Activated naive CD4-positive, alpha-beta T cell treated with anti-CD3 and anti-CD28 coated beads, Interleukin-2, amount 10 ng/mL, durations not matched to agents 7 days and 5 days (primary cell): ENCODE results near the gene RASSF8.
A peak's percentile ranks its signal among the peaks of the same experiment; 100 is the strongest.

Experiments used
- CTCF ChIA-PET: fragments of 350-600 bp; sonication (Branson Sonifier 250); formaldehyde crosslinking; loops from one replicate; lab custom pipeline; 2021; ENCODE audit warnings: antibody characterized with exemption; lab: Charles Lee
- DNase-seq: peaks from one replicate; pipeline ENCODE4 v3.0.0-alpha.2; 2020
- H3K27ac Mint-ChIP-seq: one replicate; pipeline ENCODE4 v1.8.0; 2021; ENCODE audit warnings: mild to moderate bottlenecking, moderate library complexity, mixed read lengths
- H3K27me3 Mint-ChIP-seq: one replicate; pipeline ENCODE4 v1.8.0; 2021; ENCODE audit warnings: mild to moderate bottlenecking, mixed read lengths
- H3K36me3 Mint-ChIP-seq: one replicate; pipeline ENCODE4 v1.8.0; 2021; ENCODE audit warnings: mixed read lengths
- H3K4me1 Mint-ChIP-seq: one replicate; pipeline ENCODE4 v1.8.0; 2021; ENCODE audit warnings: mixed read lengths
- H3K4me3 Mint-ChIP-seq: one replicate; pipeline ENCODE4 v1.8.0; 2021; ENCODE audit warnings: mild to moderate bottlenecking, moderate library complexity, mixed read lengths
- H3K9me3 Mint-ChIP-seq: one replicate; pipeline ENCODE4 v1.8.0; 2021; ENCODE audit warnings: mixed read lengths

The RASSF8 gene

DNA sequence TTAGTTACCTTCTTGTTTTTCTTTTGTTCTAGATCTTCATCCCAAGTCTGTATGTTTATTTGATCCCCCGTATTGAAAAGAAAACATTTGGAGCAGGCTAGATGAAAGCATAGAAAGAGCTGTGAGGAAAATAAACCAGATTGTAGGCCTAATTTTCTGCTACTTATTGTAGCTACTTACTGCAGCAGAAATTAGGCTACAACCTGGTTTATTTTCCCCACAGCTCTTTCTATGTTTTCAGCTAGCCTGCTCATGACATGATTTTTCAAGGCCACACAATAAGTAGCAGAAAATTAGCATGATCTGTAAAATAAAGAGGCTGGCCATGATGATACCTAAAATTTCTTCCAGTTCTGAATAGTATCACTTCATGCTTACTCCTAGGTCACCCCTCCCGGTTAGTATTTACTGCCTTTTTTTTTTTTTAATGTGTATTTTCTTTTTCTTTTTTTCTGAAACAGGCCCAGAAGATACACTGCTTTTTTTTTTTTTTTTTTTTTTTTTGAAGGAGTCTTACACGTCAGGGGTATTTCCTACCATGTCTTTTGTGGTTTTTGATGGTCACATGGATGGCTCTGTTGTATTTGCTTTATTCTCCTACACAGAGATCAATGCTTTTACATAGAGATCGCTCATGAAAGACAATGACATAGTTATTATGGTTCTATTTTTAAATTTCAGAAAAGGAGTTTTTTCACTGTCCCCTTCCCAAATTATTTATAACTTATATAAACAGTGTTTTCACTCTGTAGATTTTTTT lies 134.0 kb downstream of the RASSF8 start:
- no peak overlapping the region for H3K27ac Mint-ChIP-seq
- CTCF ChIA-PET = no interaction called here
- H3K4me3 Mint-ChIP-seq = no peak overlapping the region
- no peaks in the 10 kb centered on the region for H3K36me3 Mint-ChIP-seq
- no peaks in the 10 kb centered on the region for H3K9me3 Mint-ChIP-seq
- no peak for DNase-seq
- peaks cover 3% of the 10 kb centered on the region for H3K4me1 Mint-ChIP-seq
- peaks cover 7% of the 10 kb centered on the region for H3K27me3 Mint-ChIP-seq

DNA sequence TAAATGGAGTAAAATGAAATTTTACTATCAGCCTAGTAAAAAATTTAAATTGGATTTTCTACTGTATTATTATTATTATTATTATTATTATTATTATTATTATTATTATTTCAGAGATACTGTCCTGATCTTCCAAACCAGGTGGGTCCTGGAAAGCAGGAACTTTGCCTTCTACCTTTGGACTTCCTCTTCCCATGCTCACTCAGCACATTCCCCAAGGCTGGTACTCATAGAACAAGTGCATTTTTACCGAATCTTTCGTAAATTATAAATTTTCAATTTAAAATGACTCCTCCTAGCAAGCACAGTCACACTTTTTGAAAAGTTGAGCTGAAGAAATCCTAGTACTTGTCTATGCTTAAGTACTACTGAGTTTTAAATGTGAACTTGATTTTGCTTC lies 136.7 kb downstream of the RASSF8 start:
- Mint-ChIP-seq H3K9me3 (no peaks in the 10 kb centered on the region), H3K4me1 (peaks cover 3% of the 10 kb centered on the region), H3K27me3 (peaks cover 11% of the 10 kb centered on the region), H3K4me3 (no peak overlapping the region), H3K36me3 (no peaks in the 10 kb centered on the region), H3K27ac (no peak overlapping the region)
- CTCF ChIA-PET = interaction anchor here (0.9 kb wide), 1 partner anchor 24 kb away, joined by 4 read pairs; no protein-coding TSS in a partner anchor
- no peak for DNase-seq

DNA sequence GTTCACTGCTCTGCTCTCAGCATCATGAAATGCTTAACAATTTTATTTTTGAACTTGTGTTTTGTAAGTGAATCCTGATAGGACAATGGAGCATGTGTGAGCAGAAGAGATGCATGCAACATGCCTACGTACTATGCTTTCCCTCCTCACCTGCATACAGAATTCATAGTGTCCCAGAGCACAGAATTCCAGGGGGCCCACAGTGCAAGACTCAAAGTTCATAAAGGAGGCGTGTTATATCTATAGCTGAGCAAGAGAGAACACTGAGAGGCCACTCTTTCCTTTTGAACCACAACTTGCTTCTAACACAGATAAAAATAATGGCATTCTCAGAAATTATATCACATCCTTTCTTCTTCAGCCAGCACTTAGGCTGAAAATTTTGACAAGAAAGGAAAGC lies 137.6 kb downstream of the RASSF8 start:
- no peak overlapping the region for H3K4me3 Mint-ChIP-seq
- H3K4me1 Mint-ChIP-seq = peaks cover 3% of the 10 kb centered on the region
- no peaks in the 10 kb centered on the region for H3K9me3 Mint-ChIP-seq
- H3K27me3 Mint-ChIP-seq = peaks cover 11% of the 10 kb centered on the region
- H3K36me3 Mint-ChIP-seq = no peaks in the 10 kb centered on the region
- no peak overlapping the region for H3K27ac Mint-ChIP-seq
- DNase-seq = no peak
- CTCF ChIA-PET = interaction anchor here (1.3 kb wide), 1 partner anchor 16 kb away, joined by 3 read pairs; no protein-coding TSS in a partner anchor

DNA sequence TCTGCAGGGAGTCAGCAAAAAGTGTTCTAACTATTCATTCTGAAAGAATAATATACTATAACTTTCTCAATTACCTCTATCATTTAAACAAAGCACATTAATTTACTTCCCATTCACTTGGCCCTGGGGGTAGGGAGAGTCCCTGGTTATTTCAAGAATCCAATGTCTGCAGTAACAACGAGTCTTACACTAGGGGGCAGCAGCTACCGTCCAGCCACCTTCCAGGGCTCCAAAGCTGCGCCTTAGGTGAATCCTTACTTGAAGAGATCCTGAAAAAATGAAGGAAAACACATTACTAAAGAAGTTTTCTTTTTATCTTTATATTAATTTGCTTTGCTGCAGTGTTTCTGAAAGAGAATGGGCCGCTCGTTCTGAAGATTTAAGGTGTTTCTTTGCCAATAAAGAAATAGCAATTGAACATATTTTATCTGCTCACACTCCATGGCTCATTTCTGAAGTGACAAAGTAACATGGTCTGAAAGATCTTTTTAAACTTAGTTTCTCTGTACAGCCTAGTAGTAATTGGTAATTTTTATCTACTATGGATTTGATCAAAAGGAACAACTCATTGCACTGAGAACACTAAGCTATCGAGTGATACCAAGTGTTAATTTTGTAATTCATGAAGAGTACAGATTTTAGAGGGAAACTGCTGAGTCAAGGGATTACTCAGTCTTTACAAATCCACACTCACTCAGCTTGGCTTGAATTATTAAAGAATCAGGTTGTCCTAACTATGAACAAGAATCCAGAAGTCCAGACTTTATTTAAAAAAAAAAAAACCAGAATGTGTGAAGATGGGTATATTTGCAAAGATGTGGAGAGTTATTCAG lies 138.8 kb downstream of the RASSF8 start:
- Mint-ChIP-seq H3K4me1 (peaks cover 3% of the 10 kb centered on the region), H3K27ac (no peak overlapping the region), H3K9me3 (no peaks in the 10 kb centered on the region), H3K36me3 (no peaks in the 10 kb centered on the region), H3K4me3 (no peak overlapping the region), H3K27me3 (peaks cover 8% of the 10 kb centered on the region)
- CTCF ChIA-PET = interaction anchor here (0.9 to 1.5 kb wide), 12 partner anchors 14 to 748 kb away, joined by 3 to 9 read pairs (median 3); no protein-coding TSS in a partner anchor
- peak; percentile 62 for DNase-seq

DNA sequence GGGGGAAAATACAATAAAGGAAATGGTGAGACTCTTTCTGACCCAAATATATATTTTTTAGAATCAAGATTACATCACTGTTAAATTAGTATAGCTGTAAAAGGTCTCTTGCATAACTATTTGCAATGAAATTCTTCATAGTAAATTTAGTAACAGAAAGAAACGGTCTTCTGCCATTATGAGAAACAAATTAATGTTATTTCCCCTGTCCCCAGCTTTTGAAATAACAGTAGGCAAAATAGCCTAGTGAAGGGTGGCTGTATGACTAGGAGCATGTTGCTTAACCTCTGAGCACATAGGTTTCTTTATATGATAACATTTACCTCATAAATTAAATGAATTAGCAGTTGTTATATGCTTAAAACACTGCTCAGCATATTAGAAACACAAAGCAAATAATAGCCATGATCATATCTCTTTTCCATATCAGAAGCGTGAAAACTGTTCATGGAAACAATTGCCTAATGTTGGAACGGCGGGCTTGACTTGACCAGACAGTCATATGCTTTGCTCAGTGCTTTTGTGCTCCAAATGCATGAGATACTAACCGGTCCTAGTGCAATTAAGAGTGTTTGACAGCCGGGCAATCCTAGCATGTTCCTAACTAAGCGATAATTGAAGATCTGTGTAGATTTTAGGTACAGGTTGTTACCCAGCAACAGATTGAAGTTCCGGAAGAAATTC lies 142.3 kb downstream of the RASSF8 start:
- no peaks in the 10 kb centered on the region for H3K9me3 Mint-ChIP-seq
- H3K27ac Mint-ChIP-seq = no peak overlapping the region
- no peak overlapping the region for H3K4me3 Mint-ChIP-seq
- CTCF ChIA-PET = interaction anchor here (1.0 kb wide), 1 partner anchor 601 kb away, joined by 3 read pairs; no protein-coding TSS in a partner anchor
- peaks cover 8% of the 10 kb centered on the region for H3K27me3 Mint-ChIP-seq
- H3K36me3 Mint-ChIP-seq = no peaks in the 10 kb centered on the region
- no peak for DNase-seq
- H3K4me1 Mint-ChIP-seq = no peaks in the 10 kb centered on the region

DNA sequence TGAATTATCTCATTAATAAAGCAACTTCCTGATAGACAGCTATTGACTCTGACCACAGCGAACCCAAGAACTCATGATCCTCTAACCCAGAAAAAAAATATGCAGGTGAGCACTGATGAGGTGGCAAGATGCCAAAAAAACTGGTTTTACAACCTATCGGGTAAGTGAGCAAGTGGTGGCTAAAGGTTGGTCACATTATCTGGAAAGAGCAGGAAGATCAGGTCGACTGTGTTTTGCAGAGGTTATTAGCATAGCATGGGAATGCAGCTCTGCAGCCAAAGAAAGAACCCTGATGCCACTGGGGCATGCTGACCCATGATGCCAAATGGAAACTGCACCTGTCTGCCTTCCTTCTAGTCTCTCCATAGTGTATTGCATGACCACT lies 142.9 kb downstream of the RASSF8 start:
- H3K4me1 Mint-ChIP-seq = no peaks in the 10 kb centered on the region
- no peaks in the 10 kb centered on the region for H3K36me3 Mint-ChIP-seq
- CTCF ChIA-PET = interaction anchor here (1.7 kb wide), 1 partner anchor 551 kb away, joined by 4 read pairs; no protein-coding TSS in a partner anchor
- DNase-seq = no peak
- H3K4me3 Mint-ChIP-seq = no peak overlapping the region
- peaks cover 9% of the 10 kb centered on the region for H3K27me3 Mint-ChIP-seq
- no peaks in the 10 kb centered on the region for H3K9me3 Mint-ChIP-seq
- no peak overlapping the region for H3K27ac Mint-ChIP-seq

DNA sequence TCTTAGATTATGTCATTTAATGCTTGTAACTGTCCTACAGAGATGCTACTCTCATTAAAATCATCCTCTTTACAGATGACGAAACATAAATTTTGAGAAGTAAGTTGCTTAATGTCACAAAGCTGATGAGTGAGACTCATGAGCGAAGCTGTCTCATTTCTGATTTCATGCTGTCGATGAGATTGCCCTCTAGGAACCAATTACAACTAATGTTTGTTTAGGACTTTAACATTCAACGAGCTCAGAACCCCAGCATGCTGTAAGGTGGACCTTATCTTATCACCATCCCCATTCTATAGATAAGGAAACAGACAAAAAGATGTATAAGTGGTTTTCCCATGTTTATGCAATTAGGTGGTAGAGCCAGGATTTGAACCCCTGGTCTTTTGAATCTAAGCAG lies 143.3 kb downstream of the RASSF8 start:
- Mint-ChIP-seq H3K9me3 (no peaks in the 10 kb centered on the region), H3K4me3 (no peak overlapping the region), H3K4me1 (no peaks in the 10 kb centered on the region), H3K36me3 (no peaks in the 10 kb centered on the region), H3K27me3 (peaks cover 12% of the 10 kb centered on the region), H3K27ac (no peak overlapping the region)
- CTCF ChIA-PET = interaction anchor here (1.1 to 1.7 kb wide), 2 partner anchors 18 to 551 kb away, joined by 3 to 4 read pairs; no protein-coding TSS in a partner anchor
- DNase-seq = no peak

DNA sequence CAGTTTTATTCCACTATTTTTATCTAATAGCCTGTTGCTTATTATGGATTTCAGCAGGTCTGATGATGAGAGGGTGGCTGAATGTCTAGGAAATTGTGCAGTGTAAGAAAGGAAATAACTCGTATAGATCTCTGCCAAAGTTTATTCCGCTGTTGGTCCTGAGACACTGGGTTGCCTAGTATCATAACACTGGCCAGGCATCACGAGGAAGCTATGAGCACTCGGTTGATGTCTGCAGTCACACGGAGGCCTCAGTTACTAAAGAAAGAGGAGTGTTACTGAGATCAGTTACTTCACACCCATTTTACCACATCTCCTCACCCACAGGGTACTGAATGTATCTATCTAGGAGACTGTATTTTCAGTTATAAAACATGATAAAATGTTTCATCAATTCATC lies 144.5 kb downstream of the RASSF8 start:
- CTCF ChIA-PET = interaction anchor here (1.1 to 1.7 kb wide), 2 partner anchors 17 to 549 kb away, joined by 3 to 4 read pairs; no protein-coding TSS in a partner anchor
- H3K27me3 Mint-ChIP-seq = peaks cover 8% of the 10 kb centered on the region
- H3K4me3 Mint-ChIP-seq = no peak overlapping the region

DNA sequence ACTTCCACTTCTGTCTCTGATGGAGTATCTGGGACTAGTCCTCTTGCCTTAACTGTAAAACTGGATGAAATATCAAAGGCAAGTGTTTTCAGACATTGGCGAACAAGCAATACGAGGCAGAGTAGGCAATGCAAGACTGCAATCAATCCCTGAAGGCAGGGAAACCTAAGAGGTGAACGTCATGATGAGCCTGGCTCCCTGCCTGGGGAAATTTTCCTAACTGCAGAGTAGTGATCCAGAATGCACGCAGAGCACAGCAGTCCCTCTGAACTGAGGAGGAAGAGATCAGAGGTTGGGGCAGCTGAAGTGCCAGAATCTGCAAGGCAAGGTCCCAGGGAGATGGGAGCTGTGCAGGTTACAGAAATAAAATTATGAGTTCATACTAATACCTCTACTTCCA lies 147.9 kb downstream of the RASSF8 start:
- H3K27ac Mint-ChIP-seq = no peak overlapping the region
- no peaks in the 10 kb centered on the region for H3K9me3 Mint-ChIP-seq
- no peaks in the 10 kb centered on the region for H3K4me1 Mint-ChIP-seq
- H3K4me3 Mint-ChIP-seq = no peak overlapping the region
- H3K27me3 Mint-ChIP-seq = peaks cover 31% of the 10 kb centered on the region
- CTCF ChIA-PET = no interaction called here
- DNase-seq = no peak
- no peaks in the 10 kb centered on the region for H3K36me3 Mint-ChIP-seq

More for the DNA sequence above, 144.5 kb downstream of the RASSF8 start:
- DNase-seq = no peak
- Mint-ChIP-seq H3K36me3 (no peaks in the 10 kb centered on the region), H3K4me1 (no peaks in the 10 kb centered on the region), H3K9me3 (no peaks in the 10 kb centered on the region), H3K27ac (no peak overlapping the region)

DNA sequence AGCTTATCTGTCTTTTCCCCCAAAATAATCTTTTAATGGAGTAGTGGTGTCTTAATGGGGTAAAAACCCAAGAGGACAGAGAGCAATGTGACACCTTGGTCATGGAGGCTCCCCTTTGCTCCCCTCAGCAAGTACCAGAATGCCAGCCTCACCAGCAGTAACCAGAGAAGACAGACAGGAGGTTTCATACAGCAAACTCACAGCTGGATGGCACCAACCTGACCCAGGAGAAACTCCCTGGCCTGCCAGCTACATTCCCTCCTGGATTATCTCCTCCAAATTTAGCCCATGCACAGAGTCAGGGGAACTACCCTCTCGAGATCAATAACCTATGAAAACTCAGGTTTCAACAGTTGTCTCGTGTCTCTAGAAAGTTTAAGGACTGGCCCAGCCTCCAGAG lies 150.4 kb downstream of the RASSF8 start:
- H3K9me3 Mint-ChIP-seq = no peaks in the 10 kb centered on the region
- DNase-seq = no peak
- H3K27ac Mint-ChIP-seq = no peak overlapping the region
- no peaks in the 10 kb centered on the region for H3K36me3 Mint-ChIP-seq
- peaks cover 46% of the 10 kb centered on the region for H3K27me3 Mint-ChIP-seq
- H3K4me1 Mint-ChIP-seq = peaks cover 4% of the 10 kb centered on the region
- H3K4me3 Mint-ChIP-seq = no peak overlapping the region
- CTCF ChIA-PET = interaction anchor here (0.6 kb wide), 1 partner anchor 337 kb away, joined by 4 read pairs; no protein-coding TSS in a partner anchor

DNA sequence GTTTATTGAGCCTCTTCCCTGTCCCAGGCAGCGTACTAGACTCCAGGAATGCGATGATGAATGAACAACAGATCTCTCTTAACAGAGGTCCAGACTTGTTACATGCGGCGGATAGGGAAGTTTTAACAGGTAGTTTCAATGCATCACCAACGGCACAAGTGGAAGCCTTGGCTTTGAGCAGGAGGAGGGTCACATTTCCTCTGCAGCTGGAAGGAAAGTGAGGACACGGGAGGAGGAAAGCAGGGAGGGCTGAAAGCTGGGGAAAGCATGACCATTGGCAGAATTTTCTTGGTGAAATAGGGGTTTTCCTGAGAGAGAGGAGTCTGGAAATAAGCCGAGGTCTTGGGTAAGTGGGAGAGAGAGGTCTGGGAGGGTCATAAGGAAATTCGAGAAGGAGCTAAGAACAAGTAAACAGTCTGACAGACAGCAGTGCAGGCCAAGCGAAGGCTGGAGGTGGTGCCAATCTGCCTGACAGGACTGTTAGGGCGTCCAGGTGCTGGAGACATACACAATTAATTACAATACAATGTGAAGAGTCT lies 150.9 kb downstream of the RASSF8 start:
- peaks cover 51% of the 10 kb centered on the region for H3K27me3 Mint-ChIP-seq
- no peaks in the 10 kb centered on the region for H3K9me3 Mint-ChIP-seq
- H3K4me3 Mint-ChIP-seq = no peak overlapping the region
- no peaks in the 10 kb centered on the region for H3K36me3 Mint-ChIP-seq
- CTCF ChIA-PET = interaction anchor here (0.6 kb wide), 1 partner anchor 338 kb away, joined by 4 read pairs; no protein-coding TSS in a partner anchor
- peaks cover 4% of the 10 kb centered on the region for H3K4me1 Mint-ChIP-seq
- no peak overlapping the region for H3K27ac Mint-ChIP-seq
- no peak for DNase-seq

DNA sequence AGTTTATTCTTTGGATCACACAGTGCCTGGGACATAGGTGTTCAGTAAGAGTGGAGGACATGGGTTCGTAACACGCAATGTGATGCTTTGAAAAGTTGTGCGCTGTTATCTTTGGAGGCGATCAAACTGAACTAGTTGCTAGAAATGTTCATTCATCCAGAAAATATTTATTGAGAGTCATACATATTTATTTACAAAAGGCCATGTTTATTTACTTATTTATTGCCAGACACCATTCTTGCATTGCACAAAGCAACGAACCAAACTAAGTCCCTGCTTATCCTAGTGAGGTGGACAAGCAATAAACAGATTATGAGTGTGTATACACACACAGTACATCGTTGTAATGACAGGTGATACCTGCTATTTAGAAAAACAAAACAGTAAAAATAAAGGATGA lies 153.8 kb downstream of the RASSF8 start:
- Mint-ChIP-seq H3K36me3 (no peaks in the 10 kb centered on the region), H3K4me3 (no peak overlapping the region), H3K27ac (no peak overlapping the region), H3K27me3 (peaks cover 73% of the 10 kb centered on the region), H3K9me3 (no peaks in the 10 kb centered on the region), H3K4me1 (peaks cover 7% of the 10 kb centered on the region)
- no peak for DNase-seq
- CTCF ChIA-PET = no interaction called here

DNA sequence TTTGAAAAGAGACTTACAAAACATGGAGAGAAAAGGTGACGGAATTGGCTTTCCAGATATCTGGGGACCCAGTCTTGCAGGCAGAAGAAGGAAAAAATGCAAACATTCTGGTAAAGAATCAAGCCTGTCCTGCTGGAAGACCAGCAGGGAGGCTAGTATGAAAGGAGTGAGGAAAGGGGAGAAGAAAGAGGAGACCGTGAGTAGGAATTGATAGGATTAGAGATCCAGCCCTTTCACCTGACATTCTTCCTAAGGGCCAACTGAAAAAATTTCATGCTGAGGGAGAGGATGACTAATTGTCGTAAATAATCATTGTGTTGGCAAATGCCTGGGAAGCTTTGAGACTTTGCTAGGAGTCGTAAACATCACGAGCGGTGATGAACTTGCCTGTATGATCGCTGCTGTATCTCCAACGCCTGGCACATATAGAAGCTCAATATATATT lies 154.2 kb downstream of the RASSF8 start:
- no peak overlapping the region for H3K4me3 Mint-ChIP-seq
- no peaks in the 10 kb centered on the region for H3K9me3 Mint-ChIP-seq
- no peak overlapping the region for H3K27ac Mint-ChIP-seq
- CTCF ChIA-PET = no interaction called here
- peaks cover 7% of the 10 kb centered on the region for H3K4me1 Mint-ChIP-seq
- no peak for DNase-seq
- H3K36me3 Mint-ChIP-seq = no peaks in the 10 kb centered on the region
- peaks cover 76% of the 10 kb centered on the region for H3K27me3 Mint-ChIP-seq
